B cell (primary cell): ENCODE results near the gene PBX1.

ENCODE experiments used
- CTCF ChIP-seq: fragments of 200-600 bp; IDR thresholded peaks from one replicate; pipeline ENCODE4 v1.8.0; 2022; ENCODE audit warnings: antibody characterized with exemption, mild to moderate bottlenecking
- EZH2 ChIP-seq: IDR thresholded peaks from 2 replicates; pipeline ENCODE4 v1.6.1; 2012; ENCODE audit warnings: borderline replicate concordance, low read depth, mild to moderate bottlenecking, moderate library complexity, low read length; ENCODE audit not compliant: insufficient read depth, poor library complexity, severe bottlenecking

- TF ChIP-seq CTCF (no peak), EZH2 (no peak)
Observed at GRCh38 chr1:164731161-164731876, 172.3 kb downstream of the PBX1 start.
